Neural crest cell (in vitro differentiated cells): ENCODE data around the gene PCDHB7. TPM values are rescaled to one million over a fixed set of nuclear protein-coding genes. Genes with fewer than 3 reads are reported as not detected.
"Not testable (repeated sequence)": the region's sequence is repeated elsewhere in the genome, so short reads cannot be mapped to it uniquely, and the experiment has no call there.

Experiments used
- DNase-seq: peaks from one replicate; pipeline ENCODE4 v3.0.0; 2021; ENCODE audit warnings: low read depth, mixed read lengths, low spot score
- H3K27ac Mint-ChIP-seq: one replicate; pipeline ENCODE4 v1.8.0; 2021; ENCODE audit warnings: mild to moderate bottlenecking, mixed read lengths; ENCODE audit not compliant: unreplicated experiment
- H3K27me3 Mint-ChIP-seq: 2 replicates; pipeline ENCODE4 v1.8.0; 2021; ENCODE audit warnings: low read depth, mild to moderate bottlenecking, mixed read lengths
- H3K36me3 Mint-ChIP-seq: 2 replicates; pipeline ENCODE4 v1.8.0; 2021; ENCODE audit warnings: low read depth, mild to moderate bottlenecking, mixed read lengths
- H3K4me1 Mint-ChIP-seq: 2 replicates; pipeline ENCODE4 v1.8.0; 2021; ENCODE audit warnings: mixed read lengths
- H3K4me3 Mint-ChIP-seq: one replicate; pipeline ENCODE4 v1.8.0; 2021; ENCODE audit warnings: mild to moderate bottlenecking, mixed read lengths
- H3K9me3 Mint-ChIP-seq: 2 replicates; pipeline ENCODE4 v1.8.0; 2021; ENCODE audit warnings: mixed read lengths
- CTCF ChIP-seq: fragments of 200-600 bp; sonication (generic); conservative IDR thresholded peaks from 2 replicates; pipeline ENCODE4 v1.5.0; 2021; ENCODE audit warnings: antibody characterized with exemption, mild to moderate bottlenecking
- total RNA-seq: library from RNA; stranded (reverse); gene quantifications from 2 replicates; pipeline ENCODE4 v1.2.1, GENCODE V29; 2021

The PCDHB7 gene
- total RNA-seq, 1 donor from 2014 or later: 0.58 TPM

DNA sequence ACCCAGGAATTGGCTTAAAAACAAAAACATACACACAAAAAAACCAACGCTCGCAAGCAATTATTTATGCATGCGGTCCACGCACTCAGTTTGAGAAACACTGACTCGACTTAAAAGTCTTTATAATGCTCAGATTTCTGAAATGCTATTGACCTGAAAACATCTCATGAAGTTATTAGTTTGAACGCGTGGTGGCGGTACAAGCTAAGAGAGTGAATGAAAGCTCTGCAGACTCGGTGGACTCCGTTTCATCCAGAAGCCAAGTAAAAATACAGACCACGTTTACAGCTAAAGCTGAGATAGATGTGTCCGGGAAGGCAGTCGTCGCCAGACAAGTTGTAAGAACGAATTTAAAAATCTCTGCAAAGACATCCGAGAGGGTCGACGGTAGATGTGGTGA lies 22.6 kb upstream of the PCDHB7 start, which contains the start of gene PCDHB6:
Gene PCDHB6, plus strand, starts transcription at position 246 of the 400 bp plus-strand sequence. CDS start 201 bp downstream, outside the sequence.
- no peaks in the 10 kb centered on the region for H3K4me1 Mint-ChIP-seq
- H3K9me3 Mint-ChIP-seq: peaks cover 18% of the 10 kb centered on the region
- no peak within 1 kb of the TSS for H3K4me3 Mint-ChIP-seq
- H3K27ac Mint-ChIP-seq: no peak within 1 kb of the TSS
- TF ChIP-seq CTCF: no peak
- peaks cover 34% of the 10 kb centered on the region for H3K36me3 Mint-ChIP-seq
- DNase-seq: no peak
- H3K27me3 Mint-ChIP-seq: no peaks in the 10 kb centered on the region

DNA sequence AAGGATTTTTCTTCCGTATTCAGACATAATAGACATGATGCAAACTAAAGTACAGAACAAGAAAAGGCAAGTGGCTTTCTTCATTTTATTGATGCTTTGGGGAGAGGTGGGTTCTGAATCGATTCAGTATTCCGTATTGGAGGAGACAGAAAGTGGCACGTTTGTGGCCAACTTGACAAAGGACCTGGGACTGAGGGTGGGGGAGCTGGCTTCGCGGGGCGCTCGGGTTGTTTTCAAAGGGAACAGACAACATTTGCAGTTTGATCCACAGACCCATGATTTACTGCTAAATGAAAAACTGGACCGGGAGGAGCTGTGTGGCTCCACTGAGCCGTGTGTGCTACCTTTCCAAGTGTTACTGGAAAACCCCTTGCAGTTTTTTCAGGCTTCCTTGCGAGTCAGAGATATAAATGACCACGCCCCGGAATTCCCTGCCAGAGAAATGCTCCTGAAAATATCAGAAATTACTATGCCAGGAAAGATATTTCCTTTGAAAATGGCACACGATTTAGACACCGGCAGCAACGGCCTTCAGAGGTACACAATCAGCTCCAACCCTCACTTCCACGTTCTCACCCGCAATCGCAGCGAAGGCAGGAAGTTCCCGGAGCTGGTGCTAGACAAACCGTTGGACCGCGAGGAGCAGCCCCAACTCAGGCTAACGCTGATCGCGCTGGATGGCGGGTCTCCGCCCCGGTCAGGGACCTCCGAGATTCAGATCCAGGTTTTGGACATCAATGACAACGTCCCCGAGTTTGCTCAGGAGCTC lies 22.0 kb upstream of the PCDHB7 start:
- DNase-seq: no peak
- H3K4me1 Mint-ChIP-seq: no peaks in the 10 kb centered on the region
- H3K27ac Mint-ChIP-seq: no peak overlapping the region
- peaks cover 18% of the 10 kb centered on the region for H3K9me3 Mint-ChIP-seq
- H3K4me3 Mint-ChIP-seq: no peak overlapping the region
- no peak for TF ChIP-seq CTCF
- H3K27me3 Mint-ChIP-seq: no peaks in the 10 kb centered on the region
- H3K36me3 Mint-ChIP-seq: peaks cover 36% of the 10 kb centered on the region

DNA sequence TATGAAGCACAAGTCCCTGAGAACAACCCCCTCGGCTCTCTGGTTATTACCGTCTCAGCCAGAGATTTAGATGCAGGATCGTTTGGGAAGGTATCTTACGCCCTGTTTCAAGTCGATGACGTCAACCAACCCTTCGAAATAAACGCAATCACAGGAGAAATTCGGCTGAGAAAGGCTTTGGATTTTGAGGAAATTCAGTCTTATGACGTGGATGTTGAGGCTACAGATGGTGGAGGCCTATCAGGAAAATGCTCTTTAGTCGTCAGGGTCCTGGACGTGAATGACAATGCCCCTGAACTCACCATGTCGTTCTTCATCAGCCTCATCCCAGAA lies 21.5 kb upstream of the PCDHB7 start:
- no peak overlapping the region for H3K27ac Mint-ChIP-seq
- DNase-seq: no peak
- peaks cover 19% of the 10 kb centered on the region for H3K9me3 Mint-ChIP-seq
- no peak overlapping the region for H3K4me3 Mint-ChIP-seq
- no peak for TF ChIP-seq CTCF
- no peaks in the 10 kb centered on the region for H3K4me1 Mint-ChIP-seq
- no peaks in the 10 kb centered on the region for H3K27me3 Mint-ChIP-seq
- peaks cover 37% of the 10 kb centered on the region for H3K36me3 Mint-ChIP-seq

DNA sequence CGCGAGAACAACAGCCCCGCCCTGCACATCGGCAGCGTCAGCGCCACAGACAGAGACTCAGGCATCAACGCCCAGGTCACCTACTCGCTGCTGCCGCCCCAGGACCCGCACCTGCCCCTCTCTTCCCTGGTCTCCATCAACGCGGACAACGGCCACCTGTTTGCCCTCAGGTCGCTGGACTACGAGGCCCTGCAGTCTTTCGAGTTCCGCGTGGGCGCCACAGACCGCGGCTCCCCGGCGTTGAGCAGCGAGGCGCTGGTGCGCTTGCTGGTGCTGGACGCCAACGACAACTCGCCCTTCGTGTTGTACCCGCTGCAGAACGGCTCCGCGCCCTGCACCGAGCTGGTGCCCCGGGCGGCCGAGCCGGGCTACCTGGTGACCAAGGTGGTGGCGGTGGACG lies 20.8 kb upstream of the PCDHB7 start:
- H3K4me1 Mint-ChIP-seq, DNase-seq, H3K27ac Mint-ChIP-seq, H3K27me3 Mint-ChIP-seq, H3K4me3 Mint-ChIP-seq: not testable (repeated sequence)
- H3K36me3 Mint-ChIP-seq: peaks cover 44% of the 10 kb centered on the region
- H3K9me3 Mint-ChIP-seq: peaks cover 24% of the 10 kb centered on the region

DNA sequence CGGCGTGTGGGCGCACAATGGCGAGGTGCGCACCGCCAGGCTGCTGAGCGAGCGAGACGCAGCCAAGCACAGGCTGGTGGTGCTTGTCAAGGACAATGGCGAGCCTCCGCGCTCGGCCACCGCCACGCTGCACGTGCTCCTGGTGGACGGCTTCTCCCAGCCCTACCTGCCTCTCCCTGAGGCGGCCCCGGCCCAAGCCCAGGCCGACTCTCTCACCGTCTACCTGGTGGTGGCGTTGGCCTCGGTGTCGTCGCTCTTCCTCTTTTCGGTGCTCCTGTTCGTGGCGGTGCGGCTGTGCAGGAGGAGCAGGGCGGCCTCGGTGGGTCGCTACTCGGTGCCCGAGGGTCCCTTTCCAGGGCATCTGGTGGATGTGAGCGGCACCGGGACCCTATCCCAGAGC lies 20.3 kb upstream of the PCDHB7 start:
- H3K27me3 Mint-ChIP-seq, H3K4me1 Mint-ChIP-seq, H3K27ac Mint-ChIP-seq, DNase-seq, H3K4me3 Mint-ChIP-seq: not testable (repeated sequence)
- Mint-ChIP-seq H3K36me3 (peaks cover 49% of the 10 kb centered on the region), H3K9me3 (peaks cover 25% of the 10 kb centered on the region)

- Mint-ChIP-seq H3K27ac (no peak overlapping the region), H3K27me3 (no peaks in the 10 kb centered on the region), H3K4me3 (no peak overlapping the region), H3K36me3 (peaks cover 43% of the 10 kb centered on the region), H3K9me3 (peaks cover 16% of the 10 kb centered on the region), H3K4me1 (no peaks in the 10 kb centered on the region)
- DNase-seq: no peak
- peak; percentile 20 for TF ChIP-seq CTCF
Observed at GRCh38 chr5:141155540-141156374, 16.7 kb upstream of the PCDHB7 start.

- not testable (repeated sequence) for H3K4me3 Mint-ChIP-seq, H3K27me3 Mint-ChIP-seq, H3K27ac Mint-ChIP-seq
Observed at GRCh38 chr5:141157356-141157755, 15.1 kb upstream of the PCDHB7 start.

GRCh38 chr5:141157901-141158300 lies 14.5 kb upstream of the PCDHB7 start:
- peaks cover 19% of the 10 kb centered on the region for H3K9me3 Mint-ChIP-seq
- DNase-seq, H3K27me3 Mint-ChIP-seq, H3K4me3 Mint-ChIP-seq, H3K4me1 Mint-ChIP-seq, H3K27ac Mint-ChIP-seq: not testable (repeated sequence)
- peaks cover 31% of the 10 kb centered on the region for H3K36me3 Mint-ChIP-seq

More at GRCh38 chr5:141157356-141157755, 15.1 kb upstream of the PCDHB7 start:
- Mint-ChIP-seq H3K36me3 (peaks cover 34% of the 10 kb centered on the region), H3K9me3 (peaks cover 21% of the 10 kb centered on the region)
- DNase-seq, H3K4me1 Mint-ChIP-seq: not testable (repeated sequence)

GRCh38 chr5:141174291-141175104 lies 2.1 kb downstream of the PCDHB7 start:
- H3K36me3 Mint-ChIP-seq: peaks cover 26% of the 10 kb centered on the region
- not testable (repeated sequence) for H3K4me3 Mint-ChIP-seq, H3K27me3 Mint-ChIP-seq, H3K27ac Mint-ChIP-seq, DNase-seq, H3K4me1 Mint-ChIP-seq
- H3K9me3 Mint-ChIP-seq: peaks cover 13% of the 10 kb centered on the region
